ENCODE measurements around the gene BTRC. TPM values are rescaled to one million over a fixed set of nuclear protein-coding genes. Genes with fewer than 3 reads are reported as not detected.

The BTRC gene
- total and polyA plus RNA-seq, 2 donors (not counting 3 experiments of a cell fraction or from before 2014, with no cell fraction given), result 11.6 to 18.5 TPM

GRCh38 chr10:101330631-101331225 lies 23.2 kb upstream of the BTRC start:
- DNase-seq (ENCODE audit: low read depth, low spot score) (no peak), FAIRE-seq (no peak)
- H3K9ac ChIP-seq (replicated peaks; ENCODE audit: extremely low read depth, insufficient read depth, low read length), result no peak overlapping the region
- H2AFZ ChIP-seq (ENCODE audit: low read depth, low read length), result no peak overlapping the region
- ChIA-PET POLR2A (no interaction called here), CTCF (interaction anchor here (0.8 to 1.4 kb wide), 5 partner anchors 9 to 164 kb away, joined by 3 read pairs; no protein-coding TSS in a partner anchor)
- no peaks in the 10 kb centered on the region for H3K9me1 ChIP-seq (replicated peaks; ENCODE audit: control insufficient read depth, extremely low read depth, insufficient read depth, low read length)
- no peaks in the 10 kb centered on the region for H3K79me2 ChIP-seq (ENCODE audit: control insufficient read depth, insufficient read depth, low read length)
- no peaks in the 10 kb centered on the region for H4K20me1 ChIP-seq (replicated peaks; ENCODE audit: control insufficient read depth, extremely low read depth, insufficient read depth, low read length)
- H3K27me3 ChIP-seq (ENCODE audit: control insufficient read depth in 2 of 2, insufficient read depth in 2 of 2, low read length in 2 of 2), result peaks cover 14 to 19% of the 10 kb centered on the region in 2 experiments
- no TSS peak for BruUV-seq (replicated peaks)
- H3K27ac ChIP-seq (ENCODE audit: insufficient read depth, low read depth, low read length), result no peak overlapping the region
- no peak overlapping the region for H3K4me2 ChIP-seq (ENCODE audit: insufficient read depth, low read length)
- dilution Hi-C loops (cut with MboI; ENCODE audit: extremely low pct_ligation_motif_present, low sequenced_read_pairs) (no loop called here), intact Hi-C loops (cut with micrococcal nuclease) (no loop called here)
- no peak overlapping the region for H3K4me3 ChIP-seq (replicated peaks in 1 of 3; ENCODE audit: insufficient read depth in 1 of 3, low read depth in 1 of 3, low read length in 3 of 3)
- no peaks in the 10 kb centered on the region for H3K9me3 ChIP-seq (replicated peaks; ENCODE audit: control insufficient read depth, insufficient read depth, low read length)
- TF ChIP-seq EZH2 (IDR thresholded peaks at IDR 0.05; ENCODE audit: borderline replicate concordance, low read depth, low read length, severe bottlenecking), result no peak
- TF ChIP-seq POLR2AphosphoS5 (IDR thresholded peaks at IDR 0.05; ENCODE audit: insufficient read depth, low read depth, low read length), result no peak
- TF ChIP-seq MYC (IDR thresholded peaks at IDR 0.05; ENCODE audit: low read depth, low read length), result no peak
- TF ChIP-seq JUN (IDR thresholded peaks at IDR 0.05; ENCODE audit: borderline replicate concordance, insufficient read depth, insufficient read length, low read depth), result no peak
- TF ChIP-seq CTCF (IDR thresholded peaks at IDR 0.05; ENCODE audit: extremely low read depth in 1 of 2, insufficient read depth in 1 of 2, low read depth in 1 of 2, low read length in 2 of 2), result no peak
- H3K36me3 ChIP-seq (ENCODE audit: control insufficient read depth in 2 of 2, extremely low read depth in 1 of 2, insufficient read depth in 2 of 2, low read length in 2 of 2), result no peaks in the 10 kb centered on the region
- H3K4me1 ChIP-seq (ENCODE audit: control insufficient read depth, extremely low read depth, insufficient read depth, low read length), result no peaks in the 10 kb centered on the region
